Measurements from ENCODE around the gene STPG3. TPM values are rescaled to one million over a fixed set of nuclear protein-coding genes. Genes with fewer than 3 reads are reported as not detected.
A peak's percentile ranks its signal among the peaks of the same experiment; 100 is the strongest.

Gene STPG3
- total and polyA plus RNA-seq, 2 of the 13 experiments (the other 11 are each of a cell fraction or from before 2014, with no cell fraction given), result not detected

GRCh38 chr9:137217276-137218211 lies 33.5 kb upstream of the STPG3 start (continued):
- TF ChIP-seq ZBTB40 (IDR thresholded peaks at IDR 0.05), result no peak
- 0 out of 2 replicates have a peak, but pooled peaks have one; percentile 12 for TF ChIP-seq ZBTB40 (CRISPR knock-in tag; IDR thresholded peaks at IDR 0.05)
- TF ChIP-seq TRIM24 (CRISPR knock-in tag; IDR thresholded peaks at IDR 0.05), result no peak
- peak; percentile 37; the same call in 1 of the 2 replicates for TF ChIP-seq ZBTB7A (CRISPR knock-in tag; IDR thresholded peaks at IDR 0.05)
- TF ChIP-seq TFDP2 (CRISPR knock-in tag; IDR thresholded peaks at IDR 0.05), result no peak
- TF ChIP-seq, protein P1, sequence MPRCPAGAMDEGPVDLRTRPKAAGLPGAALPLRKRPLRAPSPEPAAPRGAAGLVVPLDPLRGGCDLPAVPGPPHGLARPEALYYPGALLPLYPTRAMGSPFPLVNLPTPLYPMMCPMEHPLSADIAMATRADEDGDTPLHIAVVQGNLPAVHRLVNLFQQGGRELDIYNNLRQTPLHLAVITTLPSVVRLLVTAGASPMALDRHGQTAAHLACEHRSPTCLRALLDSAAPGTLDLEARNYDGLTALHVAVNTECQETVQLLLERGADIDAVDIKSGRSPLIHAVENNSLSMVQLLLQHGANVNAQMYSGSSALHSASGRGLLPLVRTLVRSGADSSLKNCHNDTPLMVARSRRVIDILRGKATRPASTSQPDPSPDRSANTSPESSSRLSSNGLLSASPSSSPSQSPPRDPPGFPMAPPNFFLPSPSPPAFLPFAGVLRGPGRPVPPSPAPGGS (CRISPR knock-in tag; IDR thresholded peaks at IDR 0.05), result no peak; the same call in 1 of the 2 replicates
- no peak for TF ChIP-seq FLYWCH1 (CRISPR knock-in tag; IDR thresholded peaks at IDR 0.05)
- no peak for TF ChIP-seq KMT2B (CRISPR knock-in tag; IDR thresholded peaks at IDR 0.05)
- no peak for TF ChIP-seq RFXANK (CRISPR knock-in tag; IDR thresholded peaks at IDR 0.05)

Data from HepG2 (cell line).